MM.1S (cell line): ENCODE data around the gene PSMB8.

Experiments
- CTCF ChIP-seq: fragments of 300-600 bp; sonication (generic); IDR thresholded peaks from 2 replicates; pipeline ENCODE4 v1.5.1; 2016; ENCODE audit warnings: antibody characterized with exemption, low read length, mixed read lengths
- EZH2 ChIP-seq: fragments of 300-600 bp; sonication (generic); optimal IDR thresholded peaks from 2 replicates; pipeline ENCODE3; 2017; ENCODE audit warnings: low read depth, mild to moderate bottlenecking, antibody characterized with exemption, low read length, mixed read lengths
- EZH2phosphoT487 ChIP-seq: fragments of 300-600 bp; sonication (generic); IDR thresholded peaks from 2 replicates; pipeline ENCODE4 v1.6.1; 2018; ENCODE audit warnings: antibody characterized with exemption, low read length

GRCh38 chr6:32803416-32803815 lies 40.4 kb downstream of the PSMB8 start:
- TF ChIP-seq EZH2 (no peak), CTCF (no peak), EZH2phosphoT487 (no peak)
